PC-3 (cell line): ENCODE results near the gene TLR5. TPM values are rescaled to one million over a fixed set of nuclear protein-coding genes. Genes with fewer than 3 reads are reported as not detected.

Experiments used
- ATAC-seq: fragments of 200-7000 bp; cut with Tn5 transposase; 2 replicates; pipeline ENCODE4 v1.9.1; 2020; ENCODE audit warnings: mild to moderate bottlenecking, moderate library complexity
- BruUV-seq: library from RNA; stranded (reverse); fragments of 400-500 nt; replicated peaks from 2 replicates; lab custom pipeline; 2021; lab: Mats Ljungman, UMichigan
- CTCF ChIA-PET: fragments of 300-600 bp; sonication (Branson Sonifier 250); formaldehyde crosslinking; loops from one replicate; lab custom pipeline; 2022; ENCODE audit warnings: antibody characterized with exemption; lab: Charles Lee
- POLR2A ChIA-PET: fragments of 300-600 bp; sonication (Branson Sonifier 250); formaldehyde crosslinking; loops from one replicate; lab custom pipeline; 2022; ENCODE audit warnings: antibody characterized with exemption; ENCODE audit not compliant: unreplicated experiment; lab: Charles Lee
- DNase-seq: peaks from one replicate; pipeline ENCODE4 v3.0.0-alpha.2; 2015
- H2AFZ ChIP-seq: fragments of 300-600 bp; sonication (generic); 2 replicates; pipeline ENCODE4 v1.6.0; 2016; ENCODE audit warnings: antibody characterized with exemption, low read length
- H3F3A ChIP-seq: fragments of 300-600 bp; sonication (generic); one replicate; pipeline ENCODE4 v1.6.0; 2017; ENCODE audit warnings: antibody characterized with exemption, low read length, control low read depth, mild to moderate bottlenecking; ENCODE audit not compliant: unreplicated experiment
- H3K27ac ChIP-seq: fragments of 300-600 bp; sonication (generic); 2 replicates; pipeline ENCODE4 v1.5.1; 2016; ENCODE audit warnings: mild to moderate bottlenecking, low read length
- H3K27me3 ChIP-seq: fragments of 300-600 bp; sonication (generic); 2 replicates; pipeline ENCODE4 v1.6.1; 2016; ENCODE audit warnings: low read length, mixed read lengths
- H3K36me3 ChIP-seq: fragments of 300-600 bp; sonication (generic); 2 replicates; pipeline ENCODE4 v1.6.1; 2016; ENCODE audit warnings: low read depth, mixed run types, low read length, mixed read lengths
- H3K4me1 ChIP-seq: fragments of 300-600 bp; sonication (generic); 2 replicates; pipeline ENCODE4 v1.5.1; 2016; ENCODE audit warnings: low read length; ENCODE audit not compliant: insufficient read depth
- H3K4me2 ChIP-seq: fragments of 300-600 bp; sonication (generic); 2 replicates; pipeline ENCODE4 v1.6.0; 2016; ENCODE audit warnings: low read length
- H3K4me3 ChIP-seq: fragments of 300-600 bp; sonication (generic); 2 replicates; pipeline ENCODE4 v1.5.1; 2016; ENCODE audit warnings: mild to moderate bottlenecking, low read length, mixed read lengths
- H3K79me2 ChIP-seq: fragments of 300-600 bp; sonication (generic); 2 replicates; pipeline ENCODE4 v1.6.1; 2017; ENCODE audit warnings: low read length, mixed read lengths
- H3K9ac ChIP-seq: fragments of 300-600 bp; sonication (generic); 2 replicates; pipeline ENCODE4 v1.6.0; 2016; ENCODE audit warnings: mild to moderate bottlenecking, low read length
- H3K9me2 ChIP-seq: fragments of 300-600 bp; sonication (generic); replicated peaks from 2 replicates; pipeline ENCODE4 v1.6.1; 2016; ENCODE audit warnings: mixed run types, low read length, mixed read lengths
- H3K9me3 ChIP-seq: fragments of 300-600 bp; sonication (generic); 2 replicates; pipeline ENCODE4 v1.6.1; 2016; ENCODE audit warnings: low read length, mixed read lengths
- H4K20me1 ChIP-seq: fragments of 300-600 bp; sonication (generic); 2 replicates; pipeline ENCODE4 v1.6.1; 2016; ENCODE audit warnings: low read length, mixed read lengths
- CTCF ChIP-seq: fragments of 300-600 bp; sonication (generic); conservative IDR thresholded peaks from 2 replicates; pipeline ENCODE4 v1.5.1; 2017; ENCODE audit warnings: antibody characterized with exemption, low read depth, mild to moderate bottlenecking, low read length
- EZH2 ChIP-seq: fragments of 300-600 bp; sonication (generic); IDR thresholded peaks from one replicate; pipeline ENCODE4 v1.6.1; 2017; ENCODE audit warnings: antibody characterized with exemption, mild to moderate bottlenecking, low read length; ENCODE audit not compliant: unreplicated experiment
- EZH2phosphoT487 ChIP-seq: fragments of 300-600 bp; sonication (generic); IDR thresholded peaks from 2 replicates; pipeline ENCODE4 v1.6.1; 2018; ENCODE audit warnings: mild to moderate bottlenecking, antibody characterized with exemption, low read length, borderline replicate concordance
- intact Hi-C: fragments of 100-400 bp; cut with micrococcal nuclease; formaldehyde crosslinking; loops from 2 replicates; pipeline ENCODE4 v1.9.0; 2023
- total RNA-seq: library from RNA; depleted of rRNA; stranded (reverse); fragments of >200 nt; gene quantifications from 2 replicates; pipeline ENCODE4 v1.2.3, GENCODE V29; 2014

The TLR5 gene
- total RNA-seq, 1 experiment from 2014 or later = 1.2 TPM

DNA sequence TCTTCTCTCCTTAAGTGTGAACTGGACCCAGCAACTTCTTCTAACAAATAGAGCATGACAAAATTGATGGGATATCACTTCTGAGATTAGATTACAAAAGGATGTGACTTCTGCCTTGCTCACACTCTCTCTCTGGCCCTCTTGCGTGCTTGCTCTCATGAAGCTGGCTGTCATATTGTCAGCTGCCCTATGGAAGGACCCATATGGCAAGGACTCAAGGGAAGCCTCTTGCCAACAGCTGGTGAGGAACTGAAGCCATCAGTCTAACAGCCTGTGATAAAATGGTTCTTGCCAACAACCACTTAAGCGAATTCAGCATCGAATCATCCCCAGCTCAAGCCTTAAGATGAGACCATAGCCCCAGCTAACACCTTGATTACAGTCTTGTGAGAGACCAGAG lies 4.8 kb upstream of the TLR5 start:
- BruUV-seq = no TSS peak
- H3K27ac ChIP-seq = no peak overlapping the region
- H3K27me3 ChIP-seq = peaks cover 5% of the 10 kb centered on the region; the same call in 1 of the 2 replicates
- intact Hi-C loops = no loop called here
- 0 out of 2 replicates have a peak, but pooled peaks cover 4% of the 10 kb centered on the region for H3K9me3 ChIP-seq
- no peak overlapping the region for H3K9ac ChIP-seq
- H2AFZ ChIP-seq = no peak overlapping the region
- H3K36me3 ChIP-seq = no peaks in the 10 kb centered on the region
- TF ChIP-seq EZH2phosphoT487 (no peak), CTCF (no peak), EZH2 (no peak)
- no peak overlapping the region for H3K4me3 ChIP-seq
- peaks cover 4% of the 10 kb centered on the region for H3K4me1 ChIP-seq
- ChIA-PET POLR2A (no interaction called here), CTCF (no interaction called here)
- H3K9me2 ChIP-seq = no peaks in the 10 kb centered on the region
- no peaks in the 10 kb centered on the region for H4K20me1 ChIP-seq
- no peak overlapping the region for H3K4me2 ChIP-seq
- no peaks in the 10 kb centered on the region for H3F3A ChIP-seq
- DNase-seq (no peak), ATAC-seq (no peak)
- no peaks in the 10 kb centered on the region for H3K79me2 ChIP-seq

DNA sequence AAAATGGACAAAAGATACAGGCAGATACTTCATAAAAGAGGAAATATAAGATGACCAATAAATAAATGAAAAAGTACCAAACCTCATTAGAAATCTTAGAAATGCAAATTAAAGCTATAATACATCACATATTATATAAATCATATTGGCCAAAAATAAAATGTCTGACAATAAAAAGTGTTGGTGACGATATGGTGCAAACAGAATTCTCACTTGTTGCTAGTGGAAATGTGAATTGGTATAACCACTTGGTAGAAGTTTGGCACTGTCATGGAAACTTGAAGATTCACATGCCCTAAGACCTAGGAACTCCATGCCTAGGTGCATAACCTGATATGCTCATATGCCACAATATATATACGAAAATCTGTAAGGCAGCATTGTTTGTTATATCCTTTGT lies 4.4 kb upstream of the TLR5 start:
- Histone ChIP-seq H3K9me2 (no peaks in the 10 kb centered on the region), H3K27me3 (peaks cover 5% of the 10 kb centered on the region; the same call in 1 of the 2 replicates), H3K9ac (no peak overlapping the region), H3K27ac (no peak overlapping the region), H3K9me3 (0 out of 2 replicates have a peak, but pooled peaks cover 4% of the 10 kb centered on the region), H3K4me2 (no peak overlapping the region), H4K20me1 (no peaks in the 10 kb centered on the region), H3K79me2 (no peaks in the 10 kb centered on the region), H2AFZ (no peak overlapping the region), H3K4me1 (peaks cover 8% of the 10 kb centered on the region), H3K4me3 (no peak overlapping the region), H3K36me3 (no peaks in the 10 kb centered on the region), H3F3A (no peaks in the 10 kb centered on the region)
- POLR2A ChIA-PET = no interaction called here
- CTCF ChIA-PET = no interaction called here
- intact Hi-C loops = no loop called here
- no peak for ATAC-seq
- no peak for TF ChIP-seq EZH2phosphoT487
- TF ChIP-seq EZH2 = no peak
- TF ChIP-seq CTCF = no peak
- no peak for DNase-seq
- no TSS peak for BruUV-seq

GRCh38 chr1:223146745-223147144 lies 3.7 kb upstream of the TLR5 start:
- H3K9me3 ChIP-seq = 0 out of 2 replicates have a peak, but pooled peaks cover 4% of the 10 kb centered on the region
- no peak overlapping the region for H3K4me2 ChIP-seq
- intact Hi-C loops = no loop called here
- H3K27ac ChIP-seq = no peak overlapping the region
- H3K27me3 ChIP-seq = peaks cover 5% of the 10 kb centered on the region; the same call in 1 of the 2 replicates
- ATAC-seq (no peak), DNase-seq (no peak)
- peaks cover 8% of the 10 kb centered on the region for H3K4me1 ChIP-seq
- no peak overlapping the region for H3K4me3 ChIP-seq
- H4K20me1 ChIP-seq = no peaks in the 10 kb centered on the region
- H3K9me2 ChIP-seq = no peaks in the 10 kb centered on the region
- no peak overlapping the region for H2AFZ ChIP-seq
- H3K9ac ChIP-seq = no peak overlapping the region
- no peaks in the 10 kb centered on the region for H3F3A ChIP-seq
- TF ChIP-seq CTCF (no peak), EZH2phosphoT487 (no peak), EZH2 (no peak)
- BruUV-seq = no TSS peak
- no peaks in the 10 kb centered on the region for H3K79me2 ChIP-seq
- no peaks in the 10 kb centered on the region for H3K36me3 ChIP-seq
- ChIA-PET POLR2A (no interaction called here), CTCF (no interaction called here)
